HEK293 (cell line): ENCODE measurements around the gene OSBPL10.

Experiments used
- CTCF ChIA-PET: fragments of 350-600 bp; formaldehyde crosslinking; extraction: SDS; loops from one replicate; lab custom pipeline; 2021; ENCODE audit warnings: antibody characterized with exemption; lab: Yijun Ruan, JAX
- POLR2A ChIA-PET: fragments of 300-600 bp; formaldehyde crosslinking; extraction: SDS; loops from one replicate; lab custom pipeline; 2020; ENCODE audit warnings: antibody characterized with exemption, inconsistent platforms; lab: Yijun Ruan, JAX
- H3K27ac ChIP-seq: fragments of 200-500 bp; sonication (Bioruptor generic); 2 replicates; pipeline ENCODE4 v1.5.1; 2014; ENCODE audit warnings: low read depth, low read length, control low read depth, inconsistent platforms; ENCODE audit errors: extremely low read depth
- H3K36me3 ChIP-seq, 2 experiments: fragments of 200-500 bp in 1 of 2; sonication (Bioruptor generic) in 1 of 2; 1 replicate in 1 of 2; 2 replicates in 1 of 2; pipeline ENCODE4 v1.5.1; 2014 to 2017; ENCODE audit warnings: inconsistent platforms in 2 of 2, low read length in 2 of 2; ENCODE audit not compliant: control insufficient read depth in 2 of 2, insufficient read depth in 1 of 2
- H3K4me1 ChIP-seq: fragments of 200-500 bp; sonication (Bioruptor generic); 2 replicates; pipeline ENCODE4 v1.5.1; 2014; ENCODE audit warnings: mild to moderate bottlenecking, low read length, inconsistent platforms; ENCODE audit not compliant: control insufficient read depth, insufficient read depth
- H3K4me3 ChIP-seq: 2 replicates; pipeline ENCODE4 v1.5.1; 2011; ENCODE audit warnings: low read depth, mild to moderate bottlenecking, control low read depth, low read length, moderate library complexity
- H3K9me3 ChIP-seq: fragments of 200-500 bp; sonication (Bioruptor generic); 2 replicates; pipeline ENCODE4 v1.5.1; 2014; ENCODE audit warnings: low read depth, low read length, inconsistent platforms; ENCODE audit not compliant: control insufficient read depth, insufficient read depth
- INSM2 ChIP-seq: fragments of 450-650 bp; formaldehyde crosslinking; IDR thresholded peaks from 2 replicates; pipeline ENCODE4 v1.5.1; 2016; ENCODE audit warnings: missing biosample characterization, missing genetic modification characterization
- KLF10 ChIP-seq: fragments of 450-650 bp; IDR thresholded peaks from 2 replicates; pipeline ENCODE4 v1.5.1; 2018; ENCODE audit warnings: missing biosample characterization, mild to moderate bottlenecking, missing genetic modification characterization
- KLF16 ChIP-seq: fragments of 450-650 bp; formaldehyde crosslinking; IDR thresholded peaks from 2 replicates; pipeline ENCODE4 v1.5.1; 2017; ENCODE audit warnings: missing biosample characterization, missing genetic modification characterization
- PBX3 ChIP-seq: sonication (generic); formaldehyde crosslinking; IDR thresholded peaks from 2 replicates; pipeline ENCODE4 v1.8.1; 2022; ENCODE audit warnings: mild to moderate bottlenecking, moderate library complexity, missing genetic modification reagents
- REST ChIP-seq: fragments of 450-650 bp; formaldehyde crosslinking; IDR thresholded peaks from 2 replicates; pipeline ENCODE4 v1.5.1; 2016; ENCODE audit warnings: missing biosample characterization, missing genetic modification characterization
- SETDB1 ChIP-seq: IDR thresholded peaks from one replicate; pipeline ENCODE4 v1.6.1; 2017; ENCODE audit warnings: mild to moderate bottlenecking, low read length, moderate library complexity, mixed read lengths; ENCODE audit not compliant: insufficient read length
- ZBTB21 ChIP-seq: fragments of 450-650 bp; formaldehyde crosslinking; IDR thresholded peaks from 2 replicates; pipeline ENCODE4 v1.5.1; 2017; ENCODE audit warnings: missing biosample characterization, missing genetic modification characterization
- ZBTB26 ChIP-seq: fragments of 450-650 bp; formaldehyde crosslinking; optimal IDR thresholded peaks from 2 replicates; pipeline ENCODE3; 2016; ENCODE audit warnings: missing biosample characterization, mild to moderate bottlenecking, missing genetic modification characterization
- ZFP69B ChIP-seq: fragments of 450-650 bp; formaldehyde crosslinking; IDR thresholded peaks from 2 replicates; pipeline ENCODE4 v1.5.1; 2016; ENCODE audit warnings: missing biosample characterization, missing genetic modification characterization
- ZNF114 ChIP-seq: fragments of 450-650 bp; formaldehyde crosslinking; IDR thresholded peaks from 2 replicates; pipeline ENCODE4 v1.5.0; 2017; ENCODE audit warnings: missing biosample characterization, missing genetic modification characterization
- ZNF140 ChIP-seq: fragments of 450-650 bp; formaldehyde crosslinking; IDR thresholded peaks from 2 replicates; pipeline ENCODE4 v1.5.1; 2016; ENCODE audit warnings: missing biosample characterization, missing genetic modification characterization
- ZNF146 ChIP-seq: fragments of 450-650 bp; formaldehyde crosslinking; IDR thresholded peaks from 2 replicates; pipeline ENCODE4 v1.5.1; 2016; ENCODE audit warnings: missing biosample characterization, missing genetic modification characterization
- ZNF175 ChIP-seq: fragments of 450-650 bp; formaldehyde crosslinking; IDR thresholded peaks from 2 replicates; pipeline ENCODE4 v1.5.1; 2016; ENCODE audit warnings: missing biosample characterization, missing genetic modification characterization
- ZNF26 ChIP-seq: fragments of 450-650 bp; formaldehyde crosslinking; IDR thresholded peaks from 2 replicates; pipeline ENCODE4 v1.5.1; 2016; ENCODE audit warnings: missing biosample characterization, missing genetic modification characterization
- ZNF362 ChIP-seq: fragments of 450-650 bp; formaldehyde crosslinking; IDR thresholded peaks from 2 replicates; pipeline ENCODE4 v1.5.1; 2016; ENCODE audit warnings: missing biosample characterization, missing genetic modification characterization
- ZNF529 ChIP-seq: fragments of 450-650 bp; formaldehyde crosslinking; IDR thresholded peaks from 2 replicates; pipeline ENCODE4 v1.5.1; 2017; ENCODE audit warnings: missing genetic modification characterization, missing biosample characterization; ENCODE audit not compliant: insufficient replicate concordance
- ZNF530 ChIP-seq: fragments of 450-650 bp; formaldehyde crosslinking; IDR thresholded peaks from 2 replicates; pipeline ENCODE4 v1.5.1; 2016; ENCODE audit warnings: low read depth, missing biosample characterization, missing genetic modification characterization
- ZNF639 ChIP-seq: fragments of 450-650 bp; formaldehyde crosslinking; IDR thresholded peaks from 2 replicates; pipeline ENCODE4 v1.5.1; 2016; ENCODE audit warnings: missing biosample characterization, missing genetic modification characterization
- ZNF645 ChIP-seq: fragments of 450-650 bp; formaldehyde crosslinking; IDR thresholded peaks from 2 replicates; pipeline ENCODE4; 2016; ENCODE audit warnings: missing biosample characterization, missing genetic modification characterization
- ZNF777 ChIP-seq: fragments of 450-650 bp; formaldehyde crosslinking; IDR thresholded peaks from 2 replicates; pipeline ENCODE4 v1.5.1; 2017; ENCODE audit warnings: missing biosample characterization, missing genetic modification characterization, borderline replicate concordance
- ZNF785 ChIP-seq: fragments of 450-650 bp; formaldehyde crosslinking; IDR thresholded peaks from 2 replicates; pipeline ENCODE4 v1.5.1; 2016; ENCODE audit warnings: missing biosample characterization, missing genetic modification characterization
- ZNF843 ChIP-seq: fragments of 450-650 bp; formaldehyde crosslinking; IDR thresholded peaks from 2 replicates; pipeline ENCODE4 v1.5.1; 2016; ENCODE audit warnings: missing biosample characterization, missing genetic modification characterization

Gene OSBPL10

GRCh38 chr3:31620656-31621055 lies 360.4 kb downstream of the OSBPL10 start:
- no peaks in the 10 kb centered on the region for H3K4me1 ChIP-seq
- no peaks in the 10 kb centered on the region for H3K9me3 ChIP-seq
- peaks cover 0 to 36% of the 10 kb centered on the region in 2 experiments; a peak in 1 of 3 replicates for H3K36me3 ChIP-seq
- ChIA-PET POLR2A (no interaction called here), CTCF (no interaction called here)
- H3K27ac ChIP-seq, result no peak overlapping the region
- no peak for TF ChIP-seq ZNF26 (tag by site-specific recombination)
- TF ChIP-seq ZNF114 (tag by site-specific recombination), result no peak
- TF ChIP-seq ZFP69B (tag by site-specific recombination), result no peak
- no peak for TF ChIP-seq KLF16
- TF ChIP-seq KLF10, result no peak
- TF ChIP-seq ZNF639, result no peak
- no peak for TF ChIP-seq ZNF362
- no peak for TF ChIP-seq ZNF645 (tag by site-specific recombination)
- no peak for TF ChIP-seq ZNF529 (tag by site-specific recombination)
- TF ChIP-seq ZNF785 (tag by site-specific recombination), result no peak
- TF ChIP-seq SETDB1, result no peak
- TF ChIP-seq INSM2 (tag by site-specific recombination), result no peak
- no peak overlapping the region for H3K4me3 ChIP-seq

- no peaks in the 10 kb centered on the region for H3K4me1 ChIP-seq
- no peak overlapping the region for H3K4me3 ChIP-seq
- H3K9me3 ChIP-seq, result no peaks in the 10 kb centered on the region
- ChIA-PET CTCF (interaction anchor here (0.6 kb wide), 1 partner anchor 66 kb away, joined by 4 read pairs; no protein-coding TSS in a partner anchor), POLR2A (no interaction called here)
- H3K27ac ChIP-seq, result no peak overlapping the region
- peaks cover 0 to 19% of the 10 kb centered on the region in 2 experiments; a peak in 1 of 3 replicates for H3K36me3 ChIP-seq
- TF ChIP-seq ZNF140 (no peak), ZBTB26 (no peak), REST (no peak), ZBTB21 (tag by site-specific recombination) (no peak), ZNF843 (tag by site-specific recombination) (no peak), ZNF175 (tag by site-specific recombination) (no peak), ZNF777 (tag by site-specific recombination) (no peak), PBX3 (no peak), ZNF146 (tag by site-specific recombination) (no peak), ZNF530 (tag by site-specific recombination) (no peak)
Measured at GRCh38 chr3:31616711-31617110, 364.4 kb downstream of the OSBPL10 start.
